IMR-90 (cell line): ENCODE measurements around the gene PLXNA3. TPM values are rescaled to one million over a fixed set of nuclear protein-coding genes. Genes with fewer than 3 reads are reported as not detected.

Source experiments
- ATAC-seq: fragments of 200-7000 bp; cut with Tn5 transposase; 2 replicates; pipeline ENCODE4 v1.9.1; 2020; ENCODE audit warnings: low read depth, mild to moderate bottlenecking, moderate library complexity
- BruUV-seq: library from RNA; stranded (reverse); fragments of 400-500 nt; replicated peaks from 2 replicates; lab custom pipeline; 2021; lab: Mats Ljungman, UMichigan
- CTCF ChIA-PET: fragments of 300-600 bp; formaldehyde crosslinking; extraction: SDS; loops from one replicate; lab custom pipeline; 2021; ENCODE audit warnings: antibody characterized with exemption; lab: Yijun Ruan, JAX
- POLR2A ChIA-PET: fragments of 300-600 bp; sonication (Branson Sonifier 250); formaldehyde crosslinking; loops from one replicate; lab custom pipeline; 2022; ENCODE audit warnings: antibody characterized with exemption; ENCODE audit not compliant: unreplicated experiment; lab: Charles Lee
- DNase-seq: peaks from one replicate; pipeline ENCODE4 v3.0.0; 2013
- H2AFZ ChIP-seq: replicated peaks from 2 replicates; pipeline ENCODE3; 2013; ENCODE audit warnings: low read length, mild to moderate bottlenecking; ENCODE audit not compliant: poor library complexity
- H2AK5ac ChIP-seq: 2 replicates; pipeline ENCODE4 v1.6.1; 2013; ENCODE audit warnings: low read depth, low read length, inconsistent platforms
- H2AK9ac ChIP-seq: replicated peaks from 2 replicates; pipeline ENCODE3; 2013; ENCODE audit warnings: mild to moderate bottlenecking, low read depth, low read length, moderate library complexity; ENCODE audit not compliant: poor library complexity
- H2BK120ac ChIP-seq: 2 replicates; pipeline ENCODE4 v1.6.1; 2013; ENCODE audit warnings: low read depth, low read length, inconsistent platforms
- H2BK15ac ChIP-seq: 3 replicates; pipeline ENCODE4 v1.6.1; 2013; ENCODE audit warnings: low read depth, low read length, inconsistent platforms
- H2BK20ac ChIP-seq: 2 replicates; pipeline ENCODE4 v1.6.1; 2013; ENCODE audit warnings: low read depth, mild to moderate bottlenecking, inconsistent platforms, low read length, moderate library complexity
- H2BK5ac ChIP-seq: 2 replicates; pipeline ENCODE4 v1.6.1; 2013; ENCODE audit warnings: mild to moderate bottlenecking, low read depth, low read length, inconsistent platforms; ENCODE audit not compliant: poor library complexity, severe bottlenecking
- H3K14ac ChIP-seq: replicated peaks from 2 replicates; pipeline ENCODE4 v1.6.1; 2013; ENCODE audit warnings: low read depth, low read length, inconsistent platforms
- H3K18ac ChIP-seq: 2 replicates; pipeline ENCODE4 v1.6.1; 2013; ENCODE audit warnings: low read depth, low read length, control low read depth
- H3K23ac ChIP-seq: 2 replicates; pipeline ENCODE4 v1.6.1; 2013; ENCODE audit warnings: low read depth, low read length, inconsistent platforms
- H3K27ac ChIP-seq: 2 replicates; pipeline ENCODE4 v1.5.1; 2013; ENCODE audit warnings: mild to moderate bottlenecking, control low read depth, low read length; ENCODE audit not compliant: insufficient read depth
- H3K27me3 ChIP-seq: 2 replicates; pipeline ENCODE4 v1.6.1; 2013; ENCODE audit warnings: low read length; ENCODE audit not compliant: control insufficient read depth, insufficient read depth
- H3K36me3 ChIP-seq: 2 replicates; pipeline ENCODE4 v1.6.1; 2013; ENCODE audit warnings: low read length, mixed read lengths; ENCODE audit not compliant: control insufficient read depth, insufficient read depth
- H3K4ac ChIP-seq: 2 replicates; pipeline ENCODE4 v1.6.1; 2013; ENCODE audit warnings: low read depth, low read length, inconsistent platforms
- H3K4me1 ChIP-seq: 2 replicates; pipeline ENCODE4 v1.6.1; 2013; ENCODE audit warnings: low read length, mixed read lengths; ENCODE audit not compliant: control insufficient read depth, insufficient read depth
- H3K4me2 ChIP-seq: 2 replicates; pipeline ENCODE4 v1.6.1; 2013; ENCODE audit warnings: low read depth, mild to moderate bottlenecking, control low read depth, low read length, moderate library complexity
- H3K4me3 ChIP-seq: 2 replicates; pipeline ENCODE4 v1.5.1; 2013; ENCODE audit warnings: low read depth, mild to moderate bottlenecking, control low read depth, low read length, moderate library complexity; ENCODE audit not compliant: insufficient read depth
- H3K56ac ChIP-seq: 2 replicates; pipeline ENCODE4 v1.6.1; 2013; ENCODE audit warnings: low read length, inconsistent platforms; ENCODE audit not compliant: insufficient read depth; ENCODE audit errors: extremely low read depth
- H3K79me1 ChIP-seq, 2 experiments: 2 replicates each; pipeline ENCODE4 v1.6.1; 2013; ENCODE audit warnings: low read length in 2 of 2, inconsistent platforms in 1 of 2, low read depth in 1 of 2
- H3K9ac ChIP-seq: 2 replicates; pipeline ENCODE4 v1.6.1; 2013; ENCODE audit warnings: low read depth, low read length, control low read depth
- H3K9me1 ChIP-seq: 2 replicates; pipeline ENCODE4 v1.6.1; 2013; ENCODE audit warnings: low read length, inconsistent platforms; ENCODE audit not compliant: insufficient read depth
- H3K9me3 ChIP-seq: 2 replicates; pipeline ENCODE4 v1.6.1; 2013; ENCODE audit warnings: low read length; ENCODE audit not compliant: control insufficient read depth, insufficient read depth
- H4K20me1 ChIP-seq: 2 replicates; pipeline ENCODE4 v1.6.1; 2013; ENCODE audit warnings: low read length, inconsistent platforms; ENCODE audit not compliant: insufficient read depth
- H4K5ac ChIP-seq: 2 replicates; pipeline ENCODE4 v1.6.1; 2013; ENCODE audit warnings: mild to moderate bottlenecking, low read depth, low read length, control low read depth
- H4K8ac ChIP-seq, 2 experiments: 2 replicates each; pipeline ENCODE4 v1.6.1; 2013; ENCODE audit warnings: low read depth in 2 of 2, low read length in 2 of 2, control low read depth in 1 of 2, inconsistent platforms in 1 of 2
- H4K91ac ChIP-seq: 2 replicates; pipeline ENCODE4 v1.6.1; 2013; ENCODE audit warnings: low read depth, low read length, inconsistent platforms; ENCODE audit not compliant: insufficient read depth
- BHLHE40 ChIP-seq: fragments of 150-350 bp; IDR thresholded peaks from 2 replicates; pipeline ENCODE4 v1.6.1; 2016; ENCODE audit warnings: mild to moderate bottlenecking, low read depth, low read length
- FOS ChIP-seq: fragments of 150-350 bp; IDR thresholded peaks from 2 replicates; pipeline ENCODE4 v1.6.1; 2016; ENCODE audit warnings: low read depth, low read length
- MXI1 ChIP-seq: IDR thresholded peaks from 2 replicates; pipeline ENCODE4 v1.6.1; 2012; ENCODE audit warnings: low read depth, mild to moderate bottlenecking, low read length, moderate library complexity, borderline replicate concordance
- NFE2L2 ChIP-seq: fragments of 150-350 bp; IDR thresholded peaks from 2 replicates; pipeline ENCODE4 v1.6.1; 2016; ENCODE audit warnings: low read depth, mild to moderate bottlenecking, low read length
- POLR2A ChIP-seq: IDR thresholded peaks from 2 replicates; pipeline ENCODE4 v1.6.1; 2012; ENCODE audit warnings: mild to moderate bottlenecking, low read depth, low read length
- RAD21 ChIP-seq: IDR thresholded peaks from 2 replicates; pipeline ENCODE4 v1.6.1; 2012; ENCODE audit warnings: low read length, improper control_type of control experiment
- RCOR1 ChIP-seq: IDR thresholded peaks from 2 replicates; pipeline ENCODE4 v1.6.1; 2012; ENCODE audit warnings: mild to moderate bottlenecking, low read length, improper control_type of control experiment; ENCODE audit not compliant: insufficient replicate concordance
- RFX5 ChIP-seq: IDR thresholded peaks from 2 replicates; pipeline ENCODE4 v1.8.0; 2012; ENCODE audit warnings: low read depth, mild to moderate bottlenecking, low read length, moderate library complexity
- WGBS, 2 experiments: methylation state at CpG; one replicate each; pipeline versions ENCODE4 v1.1.5 to v1.1.7; 2013; ENCODE audit warnings: missing lambda C conversion rate in 2 of 2; ENCODE audit not compliant: insufficient read length in 1 of 2; ENCODE audit errors: extremely low coverage in 2 of 2; 5-methylcytosine and 5-hydroxymethylcytosine counted together
- dilution Hi-C: fragments of 300-500 bp; cut with HindIII; formaldehyde crosslinking; loops from one replicate; pipeline ENCODE4 v1.14.3; 2018; ENCODE audit warnings: low sequenced_read_pairs; ENCODE audit not compliant: unreplicated experiment
- in situ Hi-C: fragments of 300-500 bp; cut with MboI; formaldehyde crosslinking; loops from 3 replicates; pipeline ENCODE4 v1.14.3; 2019; ENCODE audit warnings: low sequenced_read_pairs, inconsistent platforms, mixed read lengths
- intact Hi-C: fragments of 100-400 bp; cut with micrococcal nuclease; formaldehyde crosslinking; loops from 2 replicates; pipeline ENCODE4 v1.10.0; 2022
- polyA plus RNA-seq, 3 experiments: library from polyadenylated mRNA; depleted of rRNA; stranded (reverse); fragments of >200 nt; gene quantifications; 2 replicates each; pipeline ENCODE4 v1.2.3, GENCODE V29; 2012; ENCODE audit warnings: low replicate concordance in 1 of 3
- total RNA-seq: library from RNA; depleted of rRNA; stranded (reverse); fragments of >200 nt; gene quantifications from 2 replicates; pipeline ENCODE4 v1.2.3, GENCODE V29; 2012

Gene PLXNA3
- total and polyA plus RNA-seq, 2 of the 4 experiments (the other 2 are of a cell fraction), result 4.3 to 111 TPM

- no peak for TF ChIP-seq MXI1
Measured at GRCh38 chrX:154487518-154488290, 29.6 kb downstream of the PLXNA3 start (continued).

GRCh38 chrX:154488336-154489075 is 30.4 kb downstream of the PLXNA3 start:
- Histone ChIP-seq H2AK5ac (no peak overlapping the region; the same call in 1 of the 2 replicates), H4K5ac (no peak overlapping the region), H3K14ac (no peak overlapping the region), H2BK120ac (no peak overlapping the region), H3K9ac (no peak overlapping the region), H2AFZ (no peak overlapping the region), H3K4me2 (no peak overlapping the region), H3K9me1 (peaks cover 8% of the 10 kb centered on the region; the same call in 1 of the 2 replicates), H3K4ac (no peak overlapping the region), H2BK5ac (no peak overlapping the region), H3K79me1 (peaks cover 3 to 38% of the 10 kb centered on the region in 2 experiments; a peak in 3 of 4 replicates), H3K4me1 (peaks cover 4% of the 10 kb centered on the region; the same call in 1 of the 2 replicates), H2BK20ac (no peak overlapping the region), H4K91ac (no peak overlapping the region), H3K23ac (no peak overlapping the region), H3K27ac (no peak overlapping the region), H3K36me3 (peaks cover 16% of the 10 kb centered on the region; the same call in 1 of the 2 replicates), H2AK9ac (no peak overlapping the region), H2BK15ac (no peak overlapping the region), H4K20me1 (peaks cover 4% of the 10 kb centered on the region; the same call in 1 of the 2 replicates), H3K9me3 (no peaks in the 10 kb centered on the region), H4K8ac (no peak overlapping the region), H3K27me3 (no peaks in the 10 kb centered on the region), H3K18ac (no peak overlapping the region), H3K56ac (no peak overlapping the region), H3K4me3 (no peak overlapping the region)
- intact Hi-C loops, result no loop called here
- dilution Hi-C loops, result no loop called here
- ChIA-PET POLR2A (interaction anchor here (0.5 kb wide), 1 partner anchor 25 kb away, joined by 5 read pairs; no protein-coding TSS in a partner anchor), CTCF (no interaction called here)
- ATAC-seq (no peak), DNase-seq (no peak)
- in situ Hi-C loops, result no loop called here
- TF ChIP-seq RCOR1 (no peak), NFE2L2 (no peak), RAD21 (no peak), FOS (no peak), MXI1 (no peak), BHLHE40 (no peak), POLR2A (no peak), RFX5 (no peak)
- WGBS, 2 experiments, result 90% methylated on average over 7 of the region's 20 CpGs; no CpG with 5 or more reads in 1 of the 2 experiments
- BruUV-seq, result no TSS peak
